GM21526 (cell line): ENCODE measurements around the gene TLE4.

Experiments used
- ATAC-seq: cut with Tn5 transposase; IDR thresholded peaks from one replicate; pipeline ENCODE4 v1.9.1; 2021; ENCODE audit warnings: moderate library complexity; ENCODE audit not compliant: unreplicated experiment, low FRiP score

The TLE4 gene

DNA sequence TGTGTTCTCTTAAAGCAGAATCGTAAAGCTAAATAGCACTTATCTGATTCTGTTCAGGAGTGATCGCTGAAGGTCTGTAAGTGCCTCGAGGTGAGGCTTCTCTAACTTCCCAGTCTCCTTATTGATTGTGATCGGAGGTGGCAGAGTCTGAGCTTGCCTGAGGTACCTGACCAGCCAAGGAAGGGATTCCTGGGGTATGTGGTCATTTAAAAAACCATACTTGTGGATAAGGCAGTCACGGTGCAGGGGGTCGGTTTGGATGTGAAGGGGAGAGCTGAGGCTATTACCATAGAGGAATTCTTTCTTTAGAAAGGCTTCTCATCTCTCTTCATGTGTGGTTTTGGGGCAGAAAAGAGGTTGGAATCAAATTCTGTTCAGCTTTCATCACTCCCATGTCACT lies 193.7 kb downstream of the TLE4 start:
- no peak for ATAC-seq

DNA sequence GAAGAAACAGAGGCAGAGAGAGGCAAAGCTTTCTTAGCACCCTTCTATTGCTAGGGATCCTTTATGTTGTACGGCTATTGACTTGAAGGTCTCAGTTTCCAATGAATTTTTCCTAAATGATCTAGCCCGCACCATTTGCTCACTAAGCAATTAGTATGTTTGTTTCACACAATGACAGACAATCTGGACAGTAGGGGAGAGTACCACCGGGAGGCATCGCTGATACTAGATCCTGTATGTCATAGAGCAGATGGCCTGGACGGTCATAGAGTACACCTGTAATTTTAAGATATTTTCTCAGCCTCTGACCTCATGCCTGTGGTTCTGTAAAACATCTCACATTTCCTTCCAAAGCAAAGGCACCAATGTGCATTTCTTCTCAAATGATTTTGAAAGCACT lies 194.3 kb downstream of the TLE4 start:
- no peak for ATAC-seq

DNA sequence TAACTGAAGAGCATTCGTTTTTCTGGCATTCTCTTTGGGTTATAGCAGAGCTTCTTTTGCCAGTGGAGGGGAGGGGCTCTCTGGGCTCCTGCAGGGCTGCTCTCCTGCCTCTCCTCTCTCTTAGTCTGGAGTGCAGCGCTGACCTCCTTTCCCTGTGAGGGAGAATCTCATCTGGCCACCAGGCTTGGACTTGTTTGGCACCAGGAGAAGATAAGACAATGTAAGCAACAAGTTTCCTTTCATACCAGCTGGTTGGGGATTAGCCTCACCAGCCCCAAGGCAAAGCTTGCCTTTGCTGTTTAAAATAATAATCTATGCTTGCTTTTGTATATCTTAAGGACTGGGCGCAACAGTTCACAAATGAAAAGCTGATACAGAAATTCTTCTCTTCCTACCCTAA lies 196.4 kb downstream of the TLE4 start:
- ATAC-seq, result no peak

DNA sequence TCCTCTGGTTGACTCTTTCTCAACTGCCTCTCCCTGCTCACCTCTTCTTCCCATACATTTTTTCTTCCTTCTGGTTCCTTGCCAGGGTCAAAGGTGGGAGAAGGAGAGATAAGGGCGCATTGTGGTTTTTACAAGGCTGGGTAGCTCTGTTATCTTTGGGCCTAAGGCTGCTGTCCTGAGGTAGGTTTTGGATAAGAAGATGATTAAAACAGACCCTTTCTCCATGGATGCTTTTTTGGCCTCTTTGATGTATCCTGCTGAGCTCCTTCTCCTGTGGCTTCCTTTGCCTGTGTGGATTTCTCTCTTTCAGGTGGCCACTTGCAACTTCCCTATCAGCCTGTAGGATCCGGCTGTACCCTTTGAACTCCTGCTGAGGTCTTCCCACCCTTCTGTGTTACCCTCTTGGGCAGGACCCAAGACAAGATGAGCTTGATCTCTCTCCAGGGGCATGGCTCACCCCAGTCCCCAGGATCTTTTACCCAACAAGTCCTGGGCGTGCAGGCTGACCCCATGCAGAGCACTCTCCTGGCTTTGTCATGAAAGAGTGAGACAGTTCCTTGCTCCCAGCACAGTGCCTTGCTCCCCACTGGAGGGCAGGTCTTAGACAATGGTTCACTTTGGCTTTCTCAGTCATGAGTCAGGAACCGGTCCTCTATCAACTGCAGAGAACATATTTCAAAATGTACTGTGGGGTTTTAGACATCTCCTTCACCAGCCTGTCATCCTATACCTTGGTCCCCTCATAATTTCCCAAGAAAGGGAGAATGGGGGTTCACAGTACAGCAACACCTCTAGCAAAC lies 197.9 kb downstream of the TLE4 start:
- ATAC-seq, result no peak

DNA sequence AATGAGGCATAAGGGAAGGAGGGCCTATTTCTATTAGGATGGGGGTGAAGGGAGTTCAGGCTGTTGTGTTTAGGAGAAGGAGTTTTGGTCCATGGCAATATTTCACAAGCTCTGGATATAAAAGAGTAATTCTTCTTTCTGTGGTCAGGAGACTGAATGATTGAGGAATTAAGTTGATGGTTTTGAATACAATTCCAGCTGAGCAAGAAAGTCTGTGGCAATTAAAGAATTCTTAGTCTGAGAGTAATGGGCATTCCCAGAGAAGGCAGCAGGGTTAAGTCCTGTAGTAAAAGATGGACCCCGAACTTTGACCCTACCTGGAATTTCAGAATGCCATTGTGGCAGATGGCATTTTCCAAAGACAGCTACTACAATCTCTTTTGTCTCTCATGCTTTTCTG lies 202.6 kb downstream of the TLE4 start:
- ATAC-seq, result no peak
